GM12864 (cell line): ENCODE measurements around the gene GLRA1.
A peak's percentile ranks its signal among the peaks of the same experiment; 100 is the strongest.

Source experiments
- DNase-seq: peaks from one replicate; pipeline ENCODE4 v3.0.0-alpha.2; 2011; ENCODE audit warnings: low read depth
- H3K4me3 ChIP-seq: 2 replicates; pipeline ENCODE4 v1.5.1; 2011; ENCODE audit warnings: mild to moderate bottlenecking, low read depth, low read length, control low read depth
- CTCF ChIP-seq: IDR thresholded peaks from 2 replicates; pipeline ENCODE4 v1.5.1; 2011; ENCODE audit warnings: low read depth, mild to moderate bottlenecking, moderate library complexity, low read length, control low read depth, inconsistent platforms; ENCODE audit errors: missing control alignments

The GLRA1 gene

GRCh38 chr5:151829370-151829769 lies 95.3 kb downstream of the GLRA1 start:
- H3K4me3 ChIP-seq, result no peak overlapping the region
- TF ChIP-seq CTCF, result no peak
- no peak for DNase-seq

- DNase-seq, result peak; percentile 10
- H3K4me3 ChIP-seq, result no peak overlapping the region
- peak; percentile 88 for TF ChIP-seq CTCF
Measured at GRCh38 chr5:151825445-151825844, 99.2 kb downstream of the GLRA1 start.

GRCh38 chr5:151822141-151822540 lies 102.5 kb downstream of the GLRA1 start:
- DNase-seq, result no peak

GRCh38 chr5:151820903-151821302 lies 103.7 kb downstream of the GLRA1 start:
- TF ChIP-seq CTCF, result no peak
- DNase-seq, result no peak
- H3K4me3 ChIP-seq, result no peak overlapping the region

More at GRCh38 chr5:151822141-151822540, 102.5 kb downstream of the GLRA1 start:
- no peak overlapping the region for H3K4me3 ChIP-seq
- TF ChIP-seq CTCF, result no peak

GRCh38 chr5:151820271-151820670 lies 104.4 kb downstream of the GLRA1 start:
- DNase-seq, result no peak
- no peak for TF ChIP-seq CTCF
- H3K4me3 ChIP-seq, result no peak overlapping the region

GRCh38 chr5:151819830-151820229 lies 104.8 kb downstream of the GLRA1 start:
- H3K4me3 ChIP-seq, result no peak overlapping the region
- DNase-seq, result no peak
- no peak for TF ChIP-seq CTCF

- DNase-seq, result no peak
- H3K4me3 ChIP-seq, result no peak overlapping the region
- TF ChIP-seq CTCF, result no peak
Measured at GRCh38 chr5:151815051-151815450, 109.6 kb downstream of the GLRA1 start.
